Gastroesophageal sphincter (tissue), 4 donors: ENCODE measurements around the gene SLC25A52. TPM values are rescaled to one million over a fixed set of nuclear protein-coding genes. Genes with fewer than 3 reads are reported as not detected.

Source experiments
- ATAC-seq: fragments of 150-250 bp; one replicate; pipeline ENCODE4 v1.9.1; 2016; ENCODE audit warnings: mild to moderate bottlenecking, moderate library complexity
- H3K27ac ChIP-seq, 4 donors: fragments of 200-600 bp; sonication (generic) in 3 of 4; 1 replicate in 3 of 4; 2 replicates in 1 of 4; pipeline ENCODE4 v1.5.1; 2016 to 2019
- H3K27me3 ChIP-seq: fragments of 200-600 bp; sonication (generic); one replicate; pipeline ENCODE4 v1.5.1; 2019
- H3K36me3 ChIP-seq, 2 donors: fragments of 200-600 bp; sonication (generic); one replicate each; pipeline ENCODE4 v1.5.1; 2019; ENCODE audit warnings: control low read depth in 1 of 2
- H3K4me1 ChIP-seq, 3 donors: fragments of 200-600 bp; sonication (generic); 1 replicate in 2 of 3; 2 replicates in 1 of 3; pipeline ENCODE4 v1.5.1; 2016 to 2019; ENCODE audit warnings: control low read depth in 2 of 3
- H3K4me3 ChIP-seq, 2 donors: fragments of 200-600 bp; sonication (generic); one replicate each; pipeline ENCODE4 v1.5.1; 2019; ENCODE audit warnings: mild to moderate bottlenecking in 1 of 2, moderate library complexity in 1 of 2
- H3K9me3 ChIP-seq, 3 donors: fragments of 200-600 bp; sonication (generic); one replicate each; pipeline ENCODE4 v1.5.1; 2017 to 2019; ENCODE audit warnings: control low read depth in 2 of 3
- CTCF ChIP-seq, 4 experiments: fragments of 200-600 bp in 2 of 4; fragments of 450-650 bp in 2 of 4; sonication (generic) in 1 of 4; IDR thresholded peaks; one replicate each; pipeline ENCODE4 v1.5.1; 2017 to 2019; ENCODE audit warnings: antibody characterized with exemption in 4 of 4, mild to moderate bottlenecking in 2 of 4, moderate library complexity in 2 of 4
- EP300 ChIP-seq: sonication (generic); formaldehyde crosslinking; IDR thresholded peaks from one replicate; pipeline ENCODE4 v1.6.1; 2017; ENCODE audit warnings: antibody characterized with exemption, mild to moderate bottlenecking
- POLR2A ChIP-seq, 2 donors: fragments of 450-650 bp; IDR thresholded peaks; one replicate each; pipeline ENCODE4 v1.6.1; 2017; ENCODE audit warnings: antibody characterized with exemption in 2 of 2, mild to moderate bottlenecking in 2 of 2, moderate library complexity in 1 of 2
- POLR2AphosphoS5 ChIP-seq: sonication (generic); formaldehyde crosslinking; IDR thresholded peaks from one replicate; pipeline ENCODE4 v1.6.1; 2017; ENCODE audit warnings: antibody characterized with exemption
- WGBS, 2 donors: methylation state at CpG; one replicate each; pipeline ENCODE4 v1.1.5; 2018; ENCODE audit warnings: low coverage in 1 of 2; 5-methylcytosine and 5-hydroxymethylcytosine counted together
- total RNA-seq, 4 donors: library from RNA; depleted of rRNA; stranded (reverse); fragments of >200 nt; gene quantifications; one replicate each; pipeline ENCODE4 v1.1.0, GENCODE V29; 2016

The SLC25A52 gene
- total RNA-seq, 4 donors from 2014 or later = 0.23 TPM; not detected in 3

GRCh38 chr18:31741097-31741735 is 19.5 kb downstream of the SLC25A52 start:
- ATAC-seq = no peak
- Histone ChIP-seq H3K9me3 (no peaks in the 10 kb centered on the region), H3K4me3 (no peak overlapping the region), H3K4me1 (no peaks in the 10 kb centered on the region), H3K36me3 (no peaks in the 10 kb centered on the region), H3K27me3 (no peaks in the 10 kb centered on the region), H3K27ac (no peak overlapping the region)
- TF ChIP-seq POLR2A (IDR thresholded peaks at IDR 0.05) = no peak
- peak; percentile 70 to 88 (median 77) for TF ChIP-seq CTCF (IDR thresholded peaks at IDR 0.05)
- WGBS, 2 donors = 51 to 63% methylated on average over 4 of the region's 4 CpGs

GRCh38 chr18:31740180-31740579 is 20.5 kb downstream of the SLC25A52 start:
- Histone ChIP-seq H3K36me3 (no peaks in the 10 kb centered on the region), H3K27ac (no peak overlapping the region), H3K27me3 (no peaks in the 10 kb centered on the region), H3K9me3 (no peaks in the 10 kb centered on the region), H3K4me1 (no peaks in the 10 kb centered on the region), H3K4me3 (no peak overlapping the region)
- no peak for ATAC-seq
- 79 to 80% methylated on average over 1 to 7 of the region's 9 CpGs for WGBS, 2 donors
- TF ChIP-seq EP300 (no peak), CTCF (IDR thresholded peaks at IDR 0.05) (no peak), POLR2AphosphoS5 (no peak), POLR2A (IDR thresholded peaks at IDR 0.05) (no peak)

- Histone ChIP-seq H3K27ac (no peak overlapping the region), H3K36me3 (no peaks in the 10 kb centered on the region), H3K27me3 (no peaks in the 10 kb centered on the region), H3K9me3 (no peaks in the 10 kb centered on the region), H3K4me1 (no peaks in the 10 kb centered on the region), H3K4me3 (no peak overlapping the region)
- 66 to 76% methylated on average over 3 of the region's 3 CpGs for WGBS, 2 donors
- TF ChIP-seq EP300 = no peak
- ATAC-seq = no peak
Observed at GRCh38 chr18:31739651-31740050, 21.0 kb downstream of the SLC25A52 start.

- no peak for ATAC-seq
- 93 to 95% methylated on average over 8 to 11 of the region's 11 CpGs for WGBS, 2 donors
Observed at GRCh38 chr18:31738460-31739407, 21.9 kb downstream of the SLC25A52 start.

More at GRCh38 chr18:31738460-31739407, 21.9 kb downstream of the SLC25A52 start:
- no peak for TF ChIP-seq POLR2A (IDR thresholded peaks at IDR 0.05)
- no peak for TF ChIP-seq EP300
- no peak for TF ChIP-seq POLR2AphosphoS5
- TF ChIP-seq CTCF (IDR thresholded peaks at IDR 0.05) = no peak
- Histone ChIP-seq H3K36me3 (no peaks in the 10 kb centered on the region), H3K9me3 (no peaks in the 10 kb centered on the region), H3K27ac (no peak overlapping the region), H3K27me3 (no peaks in the 10 kb centered on the region), H3K4me1 (no peaks in the 10 kb centered on the region), H3K4me3 (no peak overlapping the region)
